RWPE1 (cell line): ENCODE measurements around the gene TBL1X.

ENCODE experiments used
- CTCF ChIA-PET: fragments of 350-600 bp; sonication (Branson Sonifier 250); formaldehyde crosslinking; extraction: SDS; loops from one replicate; lab custom pipeline; 2021; lab: Yijun Ruan, JAX
- POLR2A ChIA-PET: fragments of 400-600 bp; formaldehyde crosslinking; extraction: SDS; loops from one replicate; lab custom pipeline; 2020; ENCODE audit warnings: antibody characterized with exemption; ENCODE audit not compliant: low non-redundant PET; lab: Yijun Ruan, JAX
- DNase-seq: peaks from one replicate; pipeline ENCODE4 v3.0.0; 2012; ENCODE audit warnings: low spot score
- H3K27ac ChIP-seq: fragments of 450-650 bp; 2 replicates; pipeline ENCODE4 v1.5.1; 2017
- CTCF ChIP-seq: fragments of 450-650 bp; conservative IDR thresholded peaks from 2 replicates; pipeline ENCODE4 v1.5.1; 2017; ENCODE audit warnings: low read depth, mild to moderate bottlenecking

The TBL1X gene

GRCh38 chrX:9610771-9611392 is 146.0 kb downstream of the TBL1X start:
- CTCF ChIA-PET, result interaction anchor here (0.5 kb wide), 1 partner anchor 258 kb away, joined by 3 read pairs; no protein-coding TSS in a partner anchor

GRCh38 chrX:9611436-9612145 is 146.7 kb downstream of the TBL1X start:
- no peak for DNase-seq
- POLR2A ChIA-PET, result no interaction called here
- no peak overlapping the region for H3K27ac ChIP-seq
- TF ChIP-seq CTCF, result no peak
- CTCF ChIA-PET, result no interaction called here

More at GRCh38 chrX:9610771-9611392, 146.0 kb downstream of the TBL1X start:
- H3K27ac ChIP-seq, result no peak overlapping the region
- no peak for TF ChIP-seq CTCF
- DNase-seq, result peak; percentile 12
- POLR2A ChIA-PET, result no interaction called here

- ChIA-PET CTCF (no interaction called here), POLR2A (no interaction called here)
- H3K27ac ChIP-seq, result no peak overlapping the region
- TF ChIP-seq CTCF, result no peak
- no peak for DNase-seq
Observed at GRCh38 chrX:9612146-9612505, 147.3 kb downstream of the TBL1X start.

GRCh38 chrX:9614016-9614415 is 149.2 kb downstream of the TBL1X start:
- ChIA-PET CTCF (no interaction called here), POLR2A (no interaction called here)
- H3K27ac ChIP-seq, result no peak overlapping the region
- TF ChIP-seq CTCF, result no peak
- DNase-seq, result no peak

- no peak for DNase-seq
- POLR2A ChIA-PET, result no interaction called here
- CTCF ChIA-PET, result interaction anchor here (0.6 kb wide), 1 partner anchor 13 kb away, joined by 4 read pairs; no protein-coding TSS in a partner anchor
- no peak overlapping the region for H3K27ac ChIP-seq
- TF ChIP-seq CTCF, result no peak
Observed at GRCh38 chrX:9619133-9619532, 154.3 kb downstream of the TBL1X start.

GRCh38 chrX:9619581-9619980 is 154.7 kb downstream of the TBL1X start:
- DNase-seq, result no peak
- CTCF ChIA-PET, result no interaction called here
- TF ChIP-seq CTCF, result no peak
- POLR2A ChIA-PET, result no interaction called here
- no peak overlapping the region for H3K27ac ChIP-seq
